Mesenteric fat pad (tissue), 1 donor: Measurements from ENCODE around the gene USP3. TPM values are rescaled to one million over a fixed set of nuclear protein-coding genes. Genes with fewer than 3 reads are reported as not detected.

Experiments used
- DNase-seq: peaks from one replicate; pipeline ENCODE4 v3.0.0-alpha.2; 2020; ENCODE audit warnings: low spot score
- total RNA-seq: library from RNA; stranded (reverse); fragmentation: NEBNext Ultra II Directional; extraction: Animal tissue kit (Norgen Biotek cat#: 25700); gene quantifications from one replicate; pipeline ENCODE4 v1.2.1, GENCODE V29; 2021
- donor health status: DM: yes; HTN: yes; CAD: no.

Gene USP3
- total RNA-seq, 1 donor from 2014 or later: 54.7 TPM

GRCh38 chr15:63582718-63583426 lies 78.5 kb downstream of the USP3 start:
- DNase-seq: no peak

GRCh38 chr15:63586790-63587189 lies 82.4 kb downstream of the USP3 start:
- no peak for DNase-seq

GRCh38 chr15:63587527-63587926 lies 83.1 kb downstream of the USP3 start:
- DNase-seq: no peak

GRCh38 chr15:63588826-63589225 lies 84.4 kb downstream of the USP3 start:
- DNase-seq: no peak

- no peak for DNase-seq
Measured at GRCh38 chr15:63593705-63594671, 89.6 kb downstream of the USP3 start.

- no peak for DNase-seq
Measured at GRCh38 chr15:63595065-63595464, 90.7 kb downstream of the USP3 start.

- no peak for DNase-seq
Measured at GRCh38 chr15:63595688-63596087, 91.3 kb downstream of the USP3 start.

- no peak for DNase-seq
Measured at GRCh38 chr15:63596676-63597037, 92.3 kb downstream of the USP3 start.

- no peak for DNase-seq
Measured at GRCh38 chr15:63597038-63597790, 92.8 kb downstream of the USP3 start, which contains the start of gene FBXL22. FBXL22 (plus strand) TSS chr15:63597387; CDS start chr15:63597393, 6 bp downstream.

GRCh38 chr15:63597821-63598220 lies 93.4 kb downstream of the USP3 start:
- no peak for DNase-seq

GRCh38 chr15:63598473-63599400 lies 94.3 kb downstream of the USP3 start:
- no peak for DNase-seq

- DNase-seq: no peak
Measured at GRCh38 chr15:63599401-63600000, 95.1 kb downstream of the USP3 start.

GRCh38 chr15:63600001-63600615 lies 95.7 kb downstream of the USP3 start:
- no peak for DNase-seq

- peak; percentile 96 for DNase-seq
Measured at GRCh38 chr15:63600616-63601025, 96.2 kb downstream of the USP3 start.

- DNase-seq: no peak
Measured at GRCh38 chr15:63601026-63601703, 96.8 kb downstream of the USP3 start.

GRCh38 chr15:63601704-63602185 lies 97.4 kb downstream of the USP3 start:
- no peak for DNase-seq

GRCh38 chr15:63602595-63602994 lies 98.2 kb downstream of the USP3 start:
- DNase-seq: no peak

- DNase-seq: no peak
Measured at GRCh38 chr15:63603516-63603915, 99.1 kb downstream of the USP3 start.

- DNase-seq: no peak
Measured at GRCh38 chr15:63604281-63604680, 99.9 kb downstream of the USP3 start.
